GM12878 (cell line): ENCODE measurements around the gene CUL1. TPM values are rescaled to one million over a fixed set of nuclear protein-coding genes. Genes with fewer than 3 reads are reported as not detected.

Experiments
- ATAC-seq: fragments of 200-7000 bp; cut with Tn5 transposase; 3 replicates; pipeline ENCODE4 v1.9.1; 2020; ENCODE audit warnings: mild to moderate bottlenecking, moderate library complexity
- BruUV-seq: library from RNA; stranded (reverse); fragments of 400-500 nt; replicated peaks from 2 replicates; lab custom pipeline; 2021; lab: Mats Ljungman, UMichigan
- CTCF ChIA-PET: fragments of 300-600 bp; sonication (Branson Sonifier 250); formaldehyde crosslinking; extraction: SDS; loops from one replicate; lab custom pipeline; 2021; ENCODE audit warnings: inconsistent platforms; lab: Yijun Ruan, JAX
- POLR2A ChIA-PET: fragments of 350-600 bp; formaldehyde crosslinking; extraction: SDS; loops from one replicate; lab custom pipeline; 2021; ENCODE audit warnings: inconsistent platforms; lab: Charles Lee
- RAD21 ChIA-PET: fragments of 300-600 bp; sonication (Branson Sonifier 250); formaldehyde crosslinking; loops from one replicate; lab custom pipeline; 2023; ENCODE audit warnings: antibody characterized with exemption; ENCODE audit not compliant: unreplicated experiment; lab: Charles Lee
- SMC1A ChIA-PET: fragments of 300-600 bp; sonication (Branson Sonifier 250); formaldehyde crosslinking; loops from one replicate; lab custom pipeline; 2023; ENCODE audit not compliant: unreplicated experiment, uncharacterized antibody; lab: Charles Lee
- DNase-seq: peaks from one replicate; pipeline ENCODE4 v3.0.0-alpha.2; 2011; ENCODE audit warnings: low read depth, low spot score
- FAIRE-seq: peaks from 3 replicates; lab custom pipeline; 2011; peaks lifted over from hg19 to GRCh38; lab: Jason Lieb, UNC
- H2AFZ ChIP-seq: 2 replicates; pipeline ENCODE4 v1.6.0; 2011; ENCODE audit warnings: low read depth, low read length, control low read depth; ENCODE audit not compliant: control insufficient read depth
- H3K27ac ChIP-seq: 2 replicates; pipeline ENCODE4 v1.5.1; 2011; ENCODE audit warnings: control low read depth; ENCODE audit not compliant: control insufficient read depth, insufficient read depth
- H3K27me3 ChIP-seq, 2 experiments: replicated peaks in 1 of 2; 2 replicates each; pipeline versions ENCODE4 v1.6.0 to v1.6.1; 2011; ENCODE audit warnings: low read length in 1 of 2; ENCODE audit not compliant: control insufficient read depth in 2 of 2, insufficient read depth in 2 of 2
- H3K36me3 ChIP-seq, 2 experiments: 2 replicates each; pipeline ENCODE4 v1.5.1; 2011; ENCODE audit warnings: low read length in 1 of 2; ENCODE audit not compliant: control insufficient read depth in 2 of 2, insufficient read depth in 2 of 2
- H3K4me1 ChIP-seq: 2 replicates; pipeline ENCODE4 v1.6.1; 2011; ENCODE audit warnings: mild to moderate bottlenecking, low read length, moderate library complexity, mixed read lengths; ENCODE audit not compliant: control insufficient read depth, insufficient read depth
- H3K4me2 ChIP-seq: 2 replicates; pipeline ENCODE4 v1.6.0; 2011; ENCODE audit warnings: control low read depth; ENCODE audit not compliant: control insufficient read depth, insufficient read depth
- H3K4me3 ChIP-seq: fragments of 200-600 bp; sonication (generic); 2 replicates; pipeline ENCODE4 v1.5.1; 2016
- H3K79me2 ChIP-seq: 2 replicates; pipeline ENCODE4 v1.6.0; 2011; ENCODE audit warnings: low read length; ENCODE audit not compliant: control insufficient read depth, insufficient read depth
- H3K9ac ChIP-seq: 2 replicates; pipeline ENCODE4 v1.8.0; 2011; ENCODE audit warnings: low read length, control low read depth, mixed read lengths; ENCODE audit not compliant: control insufficient read depth, insufficient read depth
- H3K9me3 ChIP-seq: replicated peaks from 3 replicates; pipeline ENCODE4 v1.5.1; 2011; ENCODE audit warnings: mild to moderate bottlenecking, low read length; ENCODE audit not compliant: control insufficient read depth, insufficient read depth
- H4K20me1 ChIP-seq: 2 replicates; pipeline ENCODE4 v1.6.0; 2011; ENCODE audit not compliant: control insufficient read depth, insufficient read depth
- FOXK2 ChIP-seq: fragments of 450-650 bp; IDR thresholded peaks from 2 replicates; pipeline ENCODE4 v1.6.1; 2017; ENCODE audit warnings: mild to moderate bottlenecking, moderate library complexity
- WGBS: methylation state at CpG from one replicate; pipeline ENCODE4 v1.1.6; 2016; ENCODE audit warnings: low lambda C conversion rate; ENCODE audit not compliant: insufficient replicate concordance, insufficient coverage; ENCODE audit errors: missing lambda C conversion rate; 5-methylcytosine and 5-hydroxymethylcytosine counted together
- in situ Hi-C: fragments of 300-500 bp; cut with MboI; formaldehyde crosslinking; loops from 9 replicates; pipeline ENCODE4 v1.14.3; 2018; ENCODE audit warnings: mixed read lengths
- intact Hi-C: fragments of 100-400 bp; cut with micrococcal nuclease; formaldehyde crosslinking; loops from one replicate; pipeline ENCODE4 v1.14.2; 2022; ENCODE audit not compliant: unreplicated experiment
- polyA plus RNA-seq, 11 experiments: library from polyadenylated mRNA; depleted of rRNA in 4 of 11; unstranded in 6 of 11; stranded (reverse) in 5 of 11; fragments of >200 nt; fragmentation: Nextera tagmentation in 4 of 11; fragmentation: Illumina TruSeq in 1 of 11; extraction: Ambion mirVana in 4 of 11; extraction: Trizol in 1 of 11; gene quantifications; 1 replicate in 1 of 11; 2 replicates in 10 of 11; pipeline versions ENCODE4 v1.2.1 to v1.2.3, GENCODE V29; 2011 to 2016; ENCODE audit warnings: inconsistent platforms in 2 of 11, missing spikeins in 2 of 11, low read depth in 1 of 11
- total RNA-seq, 4 experiments: library from RNA; depleted of rRNA in 3 of 4; stranded (reverse); fragments of >200 nt in 3 of 4; fragmentation: Illumina TruSeq in 1 of 4; extraction: Trizol in 1 of 4; gene quantifications; 2 replicates each; pipeline versions ENCODE4 v1.2.1 to v1.2.3, GENCODE V29; 2013 to 2021
- TF ChIP-seq, protein P1 (sequence below): fragments of 450-650 bp; IDR thresholded peaks from 2 replicates; pipeline ENCODE4 v1.6.1; 2016; ENCODE audit warnings: mild to moderate bottlenecking, moderate library complexity, borderline replicate concordance

The CUL1 gene
- total and polyA plus RNA-seq, 10 of the 15 experiments (the other 5 are each of a cell fraction or from before 2014, with no cell fraction given) = 13.3 to 63.9 (median 45.9) TPM

DNA sequence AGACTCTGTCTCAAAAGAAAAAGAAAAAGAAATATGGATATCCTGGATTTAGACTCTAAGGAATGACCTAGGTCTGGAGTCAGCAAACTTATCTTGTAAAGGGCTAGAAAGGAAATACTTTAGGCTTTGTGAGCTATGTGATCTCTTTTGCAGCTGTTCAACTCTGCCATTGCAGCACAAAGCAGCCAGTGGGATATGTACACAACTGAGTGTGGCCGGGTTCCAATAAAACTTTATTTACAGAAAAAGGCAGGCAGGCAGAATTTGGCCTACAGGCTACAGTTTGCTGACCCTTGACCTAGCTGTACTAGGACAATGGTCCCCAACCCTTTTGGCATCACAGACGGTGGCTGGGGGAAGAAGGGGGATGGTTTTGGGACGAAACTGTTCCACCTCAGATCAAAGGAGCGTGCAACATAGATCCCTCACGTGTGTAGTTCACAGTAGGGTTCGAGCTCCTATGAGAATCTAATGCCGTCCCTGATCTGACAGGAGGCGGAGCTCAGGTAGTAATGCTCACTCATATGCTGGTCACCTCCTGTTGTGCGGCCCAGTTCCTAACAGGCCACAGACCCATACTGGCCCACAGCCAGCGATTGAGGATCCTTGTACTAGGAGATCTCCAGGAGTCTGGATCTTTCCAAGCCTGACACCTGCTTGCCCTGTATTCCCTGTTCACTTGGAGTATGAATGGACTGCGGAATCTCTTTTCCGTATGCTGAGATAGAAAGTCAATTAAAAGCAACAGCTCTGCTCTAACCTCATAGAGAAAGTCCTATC lies 63.0 kb downstream of the CUL1 start:
- no TSS peak for BruUV-seq
- no peaks in the 10 kb centered on the region for H3K4me1 ChIP-seq
- ChIA-PET POLR2A (interaction anchor here (1.7 kb wide), 1 partner anchor 59 kb away, joined by 3 read pairs; no protein-coding TSS in a partner anchor), RAD21 (no interaction called here)
- FAIRE-seq = no peak
- no peak for DNase-seq
- no peak overlapping the region for H3K9ac ChIP-seq
- no peak overlapping the region for H3K27ac ChIP-seq
- 97% methylated on average over 12 of the region's 12 CpGs for WGBS
- no peak overlapping the region for H3K4me2 ChIP-seq
- no peaks in the 10 kb centered on the region for H3K9me3 ChIP-seq
- in situ Hi-C loops = no loop called here
- TF ChIP-seq, protein P1, sequence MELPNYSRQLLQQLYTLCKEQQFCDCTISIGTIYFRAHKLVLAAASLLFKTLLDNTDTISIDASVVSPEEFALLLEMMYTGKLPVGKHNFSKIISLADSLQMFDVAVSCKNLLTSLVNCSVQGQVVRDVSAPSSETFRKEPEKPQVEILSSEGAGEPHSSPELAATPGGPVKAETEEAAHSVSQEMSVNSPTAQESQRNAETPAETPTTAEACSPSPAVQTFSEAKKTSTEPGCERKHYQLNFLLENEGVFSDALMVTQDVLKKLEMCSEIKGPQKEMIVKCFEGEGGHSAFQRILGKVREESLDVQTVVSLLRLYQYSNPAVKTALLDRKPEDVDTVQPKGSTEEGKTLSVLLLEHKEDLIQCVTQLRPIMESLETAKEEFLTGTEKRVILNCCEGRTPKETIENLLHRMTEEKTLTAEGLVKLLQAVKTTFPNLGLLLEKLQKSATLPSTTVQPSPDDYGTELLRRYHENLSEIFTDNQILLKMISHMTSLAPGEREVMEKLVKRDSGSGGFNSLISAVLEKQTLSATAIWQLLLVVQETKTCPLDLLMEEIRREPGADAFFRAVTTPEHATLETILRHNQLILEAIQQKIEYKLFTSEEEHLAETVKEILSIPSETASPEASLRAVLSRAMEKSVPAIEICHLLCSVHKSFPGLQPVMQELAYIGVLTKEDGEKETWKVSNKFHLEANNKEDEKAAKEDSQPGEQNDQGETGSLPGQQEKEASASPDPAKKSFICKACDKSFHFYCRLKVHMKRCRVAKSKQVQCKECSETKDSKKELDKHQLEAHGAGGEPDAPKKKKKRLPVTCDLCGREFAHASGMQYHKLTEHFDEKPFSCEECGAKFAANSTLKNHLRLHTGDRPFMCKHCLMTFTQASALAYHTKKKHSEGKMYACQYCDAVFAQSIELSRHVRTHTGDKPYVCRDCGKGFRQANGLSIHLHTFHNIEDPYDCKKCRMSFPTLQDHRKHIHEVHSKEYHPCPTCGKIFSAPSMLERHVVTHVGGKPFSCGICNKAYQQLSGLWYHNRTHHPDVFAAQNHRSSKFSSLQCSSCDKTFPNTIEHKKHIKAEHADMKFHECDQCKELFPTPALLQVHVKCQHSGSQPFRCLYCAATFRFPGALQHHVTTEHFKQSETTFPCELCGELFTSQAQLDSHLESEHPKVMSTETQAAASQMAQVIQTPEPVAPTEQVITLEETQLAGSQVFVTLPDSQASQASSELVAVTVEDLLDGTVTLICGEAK = 0 out of 2 replicates have a peak, but pooled peaks have one; percentile 21
- TF ChIP-seq FOXK2 = no peak
- TF ChIP-seq, all 136 proteins: peak for 1
- peaks cover 6 to 27% of the 10 kb centered on the region in 2 experiments for H3K36me3 ChIP-seq
- no peaks in the 10 kb centered on the region for H3K79me2 ChIP-seq
- no peak for ATAC-seq
- CTCF ChIA-PET = interaction anchor here (0.8 kb wide), 1 partner anchor 201 kb away, joined by 3 read pairs; no protein-coding TSS in a partner anchor
- H3K27me3 ChIP-seq = no peaks in the 10 kb centered on the region
- H2AFZ ChIP-seq = no peak overlapping the region
- no peaks in the 10 kb centered on the region for H4K20me1 ChIP-seq
- intact Hi-C loops = no loop called here
- H3K4me3 ChIP-seq = no peak overlapping the region
- SMC1A ChIA-PET = no interaction called here
